DND-41 (cell line): ENCODE measurements around the gene RNF220.

ENCODE experiments used
- ATAC-seq: fragments of 200-7000 bp; cut with Tn5 transposase; 3 replicates; pipeline ENCODE4 v1.9.1; 2021; ENCODE audit warnings: low read depth; ENCODE audit not compliant: insufficient read depth
- DNase-seq: peaks from one replicate; pipeline ENCODE4 v3.0.0-alpha.2; 2020
- H2AFZ ChIP-seq: 2 replicates; pipeline ENCODE4 v1.6.0; 2012; ENCODE audit warnings: low read depth, low read length
- H3K27ac ChIP-seq: 2 replicates; pipeline ENCODE4 v1.5.1; 2012; ENCODE audit warnings: low read length, inconsistent platforms
- H3K27me3 ChIP-seq: fragments of 200-600 bp; sonication (generic); 2 replicates; pipeline ENCODE4 v1.6.0; 2012; ENCODE audit warnings: low read length, mild to moderate bottlenecking, inconsistent platforms; ENCODE audit not compliant: insufficient read depth, poor library complexity
- H3K36me3 ChIP-seq: 2 replicates; pipeline ENCODE4 v1.5.1; 2012; ENCODE audit warnings: low read length, inconsistent platforms; ENCODE audit not compliant: insufficient read depth
- H3K4me1 ChIP-seq: 2 replicates; pipeline ENCODE4 v1.5.1; 2012; ENCODE audit warnings: mild to moderate bottlenecking, low read length; ENCODE audit not compliant: insufficient read depth
- H3K4me2 ChIP-seq: 2 replicates; pipeline ENCODE4 v1.6.0; 2012; ENCODE audit warnings: mild to moderate bottlenecking, moderate library complexity, low read length, inconsistent platforms; ENCODE audit not compliant: insufficient read depth
- H3K4me3 ChIP-seq, 2 experiments: fragments of 200-600 bp in 1 of 2; shearing (Covaris generic) in 1 of 2; 2 replicates each; pipeline ENCODE4 v1.5.1; 2012 to 2016; ENCODE audit warnings: inconsistent platforms in 2 of 2, low read length in 2 of 2, mild to moderate bottlenecking in 2 of 2, low read depth in 1 of 2, moderate library complexity in 1 of 2
- H3K79me2 ChIP-seq: 2 replicates; pipeline ENCODE4 v1.6.0; 2012; ENCODE audit warnings: low read length, inconsistent platforms; ENCODE audit not compliant: insufficient read depth
- H3K9ac ChIP-seq: 2 replicates; pipeline ENCODE4 v1.6.0; 2012; ENCODE audit warnings: low read depth, mild to moderate bottlenecking, inconsistent platforms, low read length, moderate library complexity
- H3K9me3 ChIP-seq: 2 replicates; pipeline ENCODE4 v1.5.1; 2012; ENCODE audit warnings: low read length, moderate library complexity, mild to moderate bottlenecking, inconsistent platforms; ENCODE audit not compliant: insufficient read depth, severe bottlenecking
- H4K20me1 ChIP-seq: 2 replicates; pipeline ENCODE4 v1.6.0; 2012; ENCODE audit warnings: low read length; ENCODE audit not compliant: insufficient read depth
- CTCF ChIP-seq: IDR thresholded peaks from 2 replicates; pipeline ENCODE4 v1.5.1; 2012; ENCODE audit warnings: borderline replicate concordance, low read length, moderate library complexity, mild to moderate bottlenecking; ENCODE audit not compliant: poor library complexity, severe bottlenecking; ENCODE audit errors: extremely low read depth
- EZH2 ChIP-seq: IDR thresholded peaks from 3 replicates; pipeline ENCODE4 v1.6.1; 2012; ENCODE audit warnings: borderline replicate concordance, low read depth, mild to moderate bottlenecking, moderate library complexity, low read length, inconsistent platforms; ENCODE audit not compliant: severe bottlenecking

RNF220 gene

GRCh38 chr1:44576456-44577150, 171.5 kb downstream of the RNF220 start:
- Histone ChIP-seq H3K27me3 (peaks cover 13% of the 10 kb centered on the region), H3K36me3 (no peaks in the 10 kb centered on the region), H3K79me2 (no peaks in the 10 kb centered on the region), H3K4me1 (no peaks in the 10 kb centered on the region), H3K4me2 (no peak overlapping the region), H2AFZ (no peak overlapping the region), H3K27ac (no peak overlapping the region), H3K9ac (no peak overlapping the region), H4K20me1 (0 out of 2 replicates have a peak, but pooled peaks cover 3% of the 10 kb centered on the region), H3K4me3 (no peak overlapping the region), H3K9me3 (no peaks in the 10 kb centered on the region)
- DNase-seq (no peak), ATAC-seq (no peak)
- no peak for TF ChIP-seq EZH2
- TF ChIP-seq CTCF: no peak

GRCh38 chr1:44581205-44581604, 176.2 kb downstream of the RNF220 start:
- TF ChIP-seq EZH2 (no peak), CTCF (no peak)
- no peaks in the 10 kb centered on the region for H3K4me1 ChIP-seq
- H3K79me2 ChIP-seq: no peaks in the 10 kb centered on the region
- H2AFZ ChIP-seq: no peak overlapping the region
- no peaks in the 10 kb centered on the region for H3K9me3 ChIP-seq
- H3K27me3 ChIP-seq: peaks cover 17% of the 10 kb centered on the region
- ATAC-seq (no peak), DNase-seq (no peak)
- H3K4me2 ChIP-seq: no peak overlapping the region
- H3K9ac ChIP-seq: no peak overlapping the region
- H3K36me3 ChIP-seq: no peaks in the 10 kb centered on the region
- no peak overlapping the region for H3K4me3 ChIP-seq
- H4K20me1 ChIP-seq: no peaks in the 10 kb centered on the region
- H3K27ac ChIP-seq: no peak overlapping the region

GRCh38 chr1:44584167-44584566, 179.1 kb downstream of the RNF220 start:
- ATAC-seq (no peak), DNase-seq (no peak)
- no peaks in the 10 kb centered on the region for H4K20me1 ChIP-seq
- no peaks in the 10 kb centered on the region for H3K4me1 ChIP-seq
- no peak overlapping the region for H3K4me3 ChIP-seq
- no peaks in the 10 kb centered on the region for H3K79me2 ChIP-seq
- no peak overlapping the region for H3K9ac ChIP-seq
- H3K9me3 ChIP-seq: no peaks in the 10 kb centered on the region
- H3K4me2 ChIP-seq: no peak overlapping the region
- H3K27me3 ChIP-seq: peaks cover 10% of the 10 kb centered on the region
- no peak overlapping the region for H3K27ac ChIP-seq
- TF ChIP-seq EZH2: no peak
- no peak for TF ChIP-seq CTCF
- H3K36me3 ChIP-seq: no peaks in the 10 kb centered on the region
- no peak overlapping the region for H2AFZ ChIP-seq
